ENCODE measurements around the gene ADAMTSL1.

Gene ADAMTSL1

GRCh38 chr9:18543406-18544192 is 69.6 kb downstream of the ADAMTSL1 start:
- H3K36me3 ChIP-seq (ENCODE audit: insufficient read depth, low read length) = no peaks in the 10 kb centered on the region
- H3K9ac ChIP-seq (ENCODE audit: low read depth, low read length) = no peak overlapping the region
- no peaks in the 10 kb centered on the region for H3K9me3 ChIP-seq (ENCODE audit: control insufficient read depth, insufficient read depth, low read length)
- H3K4me1 ChIP-seq (ENCODE audit: insufficient read depth, low read length) = no peaks in the 10 kb centered on the region

GRCh38 chr9:18544456-18544855 is 70.5 kb downstream of the ADAMTSL1 start:
- H3K36me3 ChIP-seq (ENCODE audit: insufficient read depth, low read length) = no peaks in the 10 kb centered on the region
- no peaks in the 10 kb centered on the region for H3K9me3 ChIP-seq (ENCODE audit: control insufficient read depth, insufficient read depth, low read length)
- H3K4me1 ChIP-seq (ENCODE audit: insufficient read depth, low read length) = no peaks in the 10 kb centered on the region
- no peak overlapping the region for H3K9ac ChIP-seq (ENCODE audit: low read depth, low read length)

GRCh38 chr9:18545636-18546360 is 71.8 kb downstream of the ADAMTSL1 start:
- H3K36me3 ChIP-seq (ENCODE audit: insufficient read depth, low read length) = no peaks in the 10 kb centered on the region
- no peak overlapping the region for H3K9ac ChIP-seq (ENCODE audit: low read depth, low read length)
- no peaks in the 10 kb centered on the region for H3K9me3 ChIP-seq (ENCODE audit: control insufficient read depth, insufficient read depth, low read length)
- H3K4me1 ChIP-seq (ENCODE audit: insufficient read depth, low read length) = no peaks in the 10 kb centered on the region

- Histone ChIP-seq H3K9ac (ENCODE audit: low read depth, low read length) (no peak overlapping the region), H3K36me3 (ENCODE audit: insufficient read depth, low read length) (no peaks in the 10 kb centered on the region), H3K4me1 (ENCODE audit: insufficient read depth, low read length) (no peaks in the 10 kb centered on the region), H3K9me3 (ENCODE audit: control insufficient read depth, insufficient read depth, low read length) (no peaks in the 10 kb centered on the region)
These were observed 74.5 kb downstream of the ADAMTSL1 start for GRCh38 chr9:18548456-18548855.

GRCh38 chr9:18549772-18550171 is 75.8 kb downstream of the ADAMTSL1 start:
- H3K9ac ChIP-seq (ENCODE audit: low read depth, low read length) = no peak overlapping the region
- no peaks in the 10 kb centered on the region for H3K9me3 ChIP-seq (ENCODE audit: control insufficient read depth, insufficient read depth, low read length)
- H3K4me1 ChIP-seq (ENCODE audit: insufficient read depth, low read length) = no peaks in the 10 kb centered on the region
- no peaks in the 10 kb centered on the region for H3K36me3 ChIP-seq (ENCODE audit: insufficient read depth, low read length)

GRCh38 chr9:18550286-18550685 is 76.3 kb downstream of the ADAMTSL1 start:
- no peak overlapping the region for H3K9ac ChIP-seq (ENCODE audit: low read depth, low read length)
- H3K36me3 ChIP-seq (ENCODE audit: insufficient read depth, low read length) = no peaks in the 10 kb centered on the region
- H3K9me3 ChIP-seq (ENCODE audit: control insufficient read depth, insufficient read depth, low read length) = no peaks in the 10 kb centered on the region
- H3K4me1 ChIP-seq (ENCODE audit: insufficient read depth, low read length) = no peaks in the 10 kb centered on the region

GRCh38 chr9:18554244-18554643 is 80.3 kb downstream of the ADAMTSL1 start:
- Histone ChIP-seq H3K9ac (ENCODE audit: low read depth, low read length) (no peak overlapping the region), H3K9me3 (ENCODE audit: control insufficient read depth, insufficient read depth, low read length) (no peaks in the 10 kb centered on the region), H3K4me1 (ENCODE audit: insufficient read depth, low read length) (no peaks in the 10 kb centered on the region), H3K36me3 (ENCODE audit: insufficient read depth, low read length) (no peaks in the 10 kb centered on the region)

GRCh38 chr9:18555105-18555883 is 81.3 kb downstream of the ADAMTSL1 start:
- no peak overlapping the region for H3K9ac ChIP-seq (ENCODE audit: low read depth, low read length)
- no peaks in the 10 kb centered on the region for H3K36me3 ChIP-seq (ENCODE audit: insufficient read depth, low read length)
- no peaks in the 10 kb centered on the region for H3K9me3 ChIP-seq (ENCODE audit: control insufficient read depth, insufficient read depth, low read length)
- no peaks in the 10 kb centered on the region for H3K4me1 ChIP-seq (ENCODE audit: insufficient read depth, low read length)

- no peaks in the 10 kb centered on the region for H3K9me3 ChIP-seq (ENCODE audit: control insufficient read depth, insufficient read depth, low read length)
- H3K36me3 ChIP-seq (ENCODE audit: insufficient read depth, low read length) = no peaks in the 10 kb centered on the region
- H3K9ac ChIP-seq (ENCODE audit: low read depth, low read length) = no peak overlapping the region
- H3K4me1 ChIP-seq (ENCODE audit: insufficient read depth, low read length) = no peaks in the 10 kb centered on the region; the same call in 1 of the 2 replicates
These were observed 90.3 kb downstream of the ADAMTSL1 start for GRCh38 chr9:18564018-18564880.

- no peaks in the 10 kb centered on the region for H3K36me3 ChIP-seq (ENCODE audit: insufficient read depth, low read length)
- no peaks in the 10 kb centered on the region; the same call in 1 of the 2 replicates for H3K4me1 ChIP-seq (ENCODE audit: insufficient read depth, low read length)
- no peaks in the 10 kb centered on the region for H3K9me3 ChIP-seq (ENCODE audit: control insufficient read depth, insufficient read depth, low read length)
- no peak overlapping the region for H3K9ac ChIP-seq (ENCODE audit: low read depth, low read length)
These were observed 92.2 kb downstream of the ADAMTSL1 start for GRCh38 chr9:18566121-18566520.

- Histone ChIP-seq H3K9me3 (ENCODE audit: control insufficient read depth, insufficient read depth, low read length) (no peaks in the 10 kb centered on the region), H3K9ac (ENCODE audit: low read depth, low read length) (no peak overlapping the region), H3K36me3 (ENCODE audit: insufficient read depth, low read length) (no peaks in the 10 kb centered on the region), H3K4me1 (ENCODE audit: insufficient read depth, low read length) (no peaks in the 10 kb centered on the region; the same call in 1 of the 2 replicates)
These were observed 95.0 kb downstream of the ADAMTSL1 start for GRCh38 chr9:18568973-18569372.

- Histone ChIP-seq H3K9ac (ENCODE audit: low read depth, low read length) (no peak overlapping the region), H3K9me3 (ENCODE audit: control insufficient read depth, insufficient read depth, low read length) (no peaks in the 10 kb centered on the region), H3K4me1 (ENCODE audit: insufficient read depth, low read length) (no peaks in the 10 kb centered on the region; the same call in 1 of the 2 replicates), H3K36me3 (ENCODE audit: insufficient read depth, low read length) (no peaks in the 10 kb centered on the region)
These were observed 96.1 kb downstream of the ADAMTSL1 start for GRCh38 chr9:18569941-18570630.

GRCh38 chr9:18573021-18573556 is 99.1 kb downstream of the ADAMTSL1 start:
- no peaks in the 10 kb centered on the region for H3K9me3 ChIP-seq (ENCODE audit: control insufficient read depth, insufficient read depth, low read length)
- no peaks in the 10 kb centered on the region for H3K4me1 ChIP-seq (ENCODE audit: insufficient read depth, low read length)
- H3K9ac ChIP-seq (ENCODE audit: low read depth, low read length) = no peak overlapping the region
- no peaks in the 10 kb centered on the region for H3K36me3 ChIP-seq (ENCODE audit: insufficient read depth, low read length)
